Measurements from ENCODE around the gene AGAP5. TPM values are rescaled to one million over a fixed set of nuclear protein-coding genes. Genes with fewer than 3 reads are reported as not detected.

The AGAP5 gene
- total and polyA plus RNA-seq, 2 of the 13 experiments (the other 11 are each of a cell fraction or from before 2014, with no cell fraction given): 5.3 to 7.9 TPM

DNA sequence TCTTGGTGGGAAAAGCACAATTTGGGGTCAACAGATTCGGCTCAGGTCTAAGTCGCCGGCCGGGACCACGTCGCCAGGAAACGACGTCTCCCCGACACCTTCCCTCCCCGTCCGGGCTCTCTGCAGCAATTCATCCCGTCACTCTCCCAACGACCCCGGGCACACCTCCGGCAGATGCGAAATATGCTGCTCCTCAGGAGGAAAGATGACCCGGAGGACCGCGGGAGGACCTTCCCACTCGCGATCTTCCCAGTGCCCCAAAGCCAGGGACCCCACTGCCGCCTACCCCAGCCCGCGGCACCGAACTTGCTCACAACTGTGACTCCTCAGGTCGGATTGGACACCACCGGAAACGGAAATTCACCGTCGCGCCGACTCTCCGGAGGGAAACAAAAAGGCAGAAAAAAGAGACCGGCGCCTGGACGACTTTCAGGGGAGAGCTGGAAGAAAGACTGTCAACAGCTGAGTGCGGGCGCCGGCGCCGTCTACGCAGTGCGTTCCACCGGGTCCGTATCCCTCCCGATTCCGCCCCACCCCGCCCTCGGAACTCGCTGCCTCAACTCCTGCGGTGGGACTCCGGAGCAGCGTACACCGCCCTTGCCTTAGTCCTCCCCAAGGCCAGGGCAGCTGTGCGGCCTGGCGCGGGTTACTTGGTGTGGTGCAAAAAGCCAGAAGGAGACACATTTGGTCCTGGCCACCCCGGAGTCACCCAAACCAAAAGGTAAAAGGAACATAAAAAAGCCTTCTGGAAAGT lies 32.4 kb upstream of the AGAP5 start (continued):
- TF ChIP-seq, protein P1, sequence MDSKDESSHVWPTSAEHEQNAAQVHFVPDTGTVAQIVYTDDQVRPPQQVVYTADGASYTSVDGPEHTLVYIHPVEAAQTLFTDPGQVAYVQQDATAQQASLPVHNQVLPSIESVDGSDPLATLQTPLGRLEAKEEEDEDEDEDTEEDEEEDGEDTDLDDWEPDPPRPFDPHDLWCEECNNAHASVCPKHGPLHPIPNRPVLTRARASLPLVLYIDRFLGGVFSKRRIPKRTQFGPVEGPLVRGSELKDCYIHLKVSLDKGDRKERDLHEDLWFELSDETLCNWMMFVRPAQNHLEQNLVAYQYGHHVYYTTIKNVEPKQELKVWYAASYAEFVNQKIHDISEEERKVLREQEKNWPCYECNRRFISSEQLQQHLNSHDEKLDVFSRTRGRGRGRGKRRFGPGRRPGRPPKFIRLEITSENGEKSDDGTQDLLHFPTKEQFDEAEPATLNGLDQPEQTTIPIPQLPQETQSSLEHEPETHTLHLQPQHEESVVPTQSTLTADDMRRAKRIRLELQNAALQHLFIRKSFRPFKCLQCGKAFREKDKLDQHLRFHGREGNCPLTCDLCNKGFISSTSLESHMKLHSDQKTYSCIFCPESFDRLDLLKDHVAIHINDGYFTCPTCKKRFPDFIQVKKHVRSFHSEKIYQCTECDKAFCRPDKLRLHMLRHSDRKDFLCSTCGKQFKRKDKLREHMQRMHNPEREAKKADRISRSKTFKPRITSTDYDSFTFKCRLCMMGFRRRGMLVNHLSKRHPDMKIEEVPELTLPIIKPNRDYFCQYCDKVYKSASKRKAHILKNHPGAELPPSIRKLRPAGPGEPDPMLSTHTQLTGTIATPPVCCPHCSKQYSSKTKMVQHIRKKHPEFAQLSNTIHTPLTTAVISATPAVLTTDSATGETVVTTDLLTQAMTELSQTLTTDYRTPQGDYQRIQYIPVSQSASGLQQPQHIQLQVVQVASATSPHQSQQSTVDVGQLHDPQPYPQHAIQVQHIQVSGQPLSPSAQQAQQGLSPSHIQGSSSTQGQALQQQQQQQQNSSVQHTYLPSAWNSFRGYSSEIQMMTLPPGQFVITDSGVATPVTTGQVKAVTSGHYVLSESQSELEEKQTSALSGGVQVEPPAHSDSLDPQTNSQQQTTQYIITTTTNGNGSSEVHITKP (CRISPR knock-in tag; IDR thresholded peaks at IDR 0.05; ENCODE audit: low read depth): peak; percentile 59; the same call in 1 of the 2 replicates
- TF ChIP-seq SMAD3 (CRISPR knock-in tag; IDR thresholded peaks at IDR 0.05): peak; percentile 92
- TF ChIP-seq SRSF9 (IDR thresholded peaks at IDR 0.05; ENCODE audit: borderline replicate concordance, insufficient read depth, low read depth, low read length, poor library complexity, severe bottlenecking): no peak
- no peak; the same call in 1 of the 2 replicates for TF ChIP-seq ZSCAN31 (CRISPR knock-in tag; IDR thresholded peaks at IDR 0.05; ENCODE audit: low read depth)
- no peak for TF ChIP-seq THYN1 (CRISPR knock-in tag; IDR thresholded peaks at IDR 0.05; ENCODE audit: borderline replicate concordance, low read depth)
- peak; percentile 89 for TF ChIP-seq SNAPC2 (CRISPR knock-in tag; IDR thresholded peaks at IDR 0.05)
- TF ChIP-seq NR2F2 (IDR thresholded peaks at IDR 0.05; ENCODE audit: borderline replicate concordance, low read depth): peak; percentile 57; the same call in 1 of the 2 replicates
- peak; percentile 12; the same call in 1 of the 2 replicates for TF ChIP-seq ZNF460 (CRISPR knock-in tag; IDR thresholded peaks at IDR 0.05; ENCODE audit: borderline replicate concordance)
- TF ChIP-seq, protein P2, sequence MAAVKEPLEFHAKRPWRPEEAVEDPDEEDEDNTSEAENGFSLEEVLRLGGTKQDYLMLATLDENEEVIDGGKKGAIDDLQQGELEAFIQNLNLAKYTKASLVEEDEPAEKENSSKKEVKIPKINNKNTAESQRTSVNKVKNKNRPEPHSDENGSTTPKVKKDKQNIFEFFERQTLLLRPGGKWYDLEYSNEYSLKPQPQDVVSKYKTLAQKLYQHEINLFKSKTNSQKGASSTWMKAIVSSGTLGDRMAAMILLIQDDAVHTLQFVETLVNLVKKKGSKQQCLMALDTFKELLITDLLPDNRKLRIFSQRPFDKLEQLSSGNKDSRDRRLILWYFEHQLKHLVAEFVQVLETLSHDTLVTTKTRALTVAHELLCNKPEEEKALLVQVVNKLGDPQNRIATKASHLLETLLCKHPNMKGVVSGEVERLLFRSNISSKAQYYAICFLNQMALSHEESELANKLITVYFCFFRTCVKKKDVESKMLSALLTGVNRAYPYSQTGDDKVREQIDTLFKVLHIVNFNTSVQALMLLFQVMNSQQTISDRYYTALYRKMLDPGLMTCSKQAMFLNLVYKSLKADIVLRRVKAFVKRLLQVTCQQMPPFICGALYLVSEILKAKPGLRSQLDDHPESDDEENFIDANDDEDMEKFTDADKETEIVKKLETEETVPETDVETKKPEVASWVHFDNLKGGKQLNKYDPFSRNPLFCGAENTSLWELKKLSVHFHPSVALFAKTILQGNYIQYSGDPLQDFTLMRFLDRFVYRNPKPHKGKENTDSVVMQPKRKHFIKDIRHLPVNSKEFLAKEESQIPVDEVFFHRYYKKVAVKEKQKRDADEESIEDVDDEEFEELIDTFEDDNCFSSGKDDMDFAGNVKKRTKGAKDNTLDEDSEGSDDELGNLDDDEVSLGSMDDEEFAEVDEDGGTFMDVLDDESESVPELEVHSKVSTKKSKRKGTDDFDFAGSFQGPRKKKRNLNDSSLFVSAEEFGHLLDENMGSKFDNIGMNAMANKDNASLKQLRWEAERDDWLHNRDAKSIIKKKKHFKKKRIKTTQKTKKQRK (IDR thresholded peaks at IDR 0.05; ENCODE audit: low read length): no peak
- TF ChIP-seq, protein P3, sequence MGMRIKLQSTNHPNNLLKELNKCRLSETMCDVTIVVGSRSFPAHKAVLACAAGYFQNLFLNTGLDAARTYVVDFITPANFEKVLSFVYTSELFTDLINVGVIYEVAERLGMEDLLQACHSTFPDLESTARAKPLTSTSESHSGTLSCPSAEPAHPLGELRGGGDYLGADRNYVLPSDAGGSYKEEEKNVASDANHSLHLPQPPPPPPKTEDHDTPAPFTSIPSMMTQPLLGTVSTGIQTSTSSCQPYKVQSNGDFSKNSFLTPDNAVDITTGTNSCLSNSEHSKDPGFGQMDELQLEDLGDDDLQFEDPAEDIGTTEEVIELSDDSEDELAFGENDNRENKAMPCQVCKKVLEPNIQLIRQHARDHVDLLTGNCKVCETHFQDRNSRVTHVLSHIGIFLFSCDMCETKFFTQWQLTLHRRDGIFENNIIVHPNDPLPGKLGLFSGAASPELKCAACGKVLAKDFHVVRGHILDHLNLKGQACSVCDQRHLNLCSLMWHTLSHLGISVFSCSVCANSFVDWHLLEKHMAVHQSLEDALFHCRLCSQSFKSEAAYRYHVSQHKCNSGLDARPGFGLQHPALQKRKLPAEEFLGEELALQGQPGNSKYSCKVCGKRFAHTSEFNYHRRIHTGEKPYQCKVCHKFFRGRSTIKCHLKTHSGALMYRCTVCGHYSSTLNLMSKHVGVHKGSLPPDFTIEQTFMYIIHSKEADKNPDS (CRISPR knock-in tag; IDR thresholded peaks at IDR 0.05): 0 out of 2 replicates have a peak, but pooled peaks have one; percentile 23
- TF ChIP-seq ZNF614 (CRISPR knock-in tag; IDR thresholded peaks at IDR 0.05; ENCODE audit: borderline replicate concordance): peak; percentile 83; the same call in 1 of the 2 replicates
- no peak for TF ChIP-seq SUZ12 (IDR thresholded peaks at IDR 0.05; ENCODE audit: low read depth, low read length)
- TF ChIP-seq NFE2 (CRISPR knock-in tag; IDR thresholded peaks at IDR 0.05): no peak
- no peak for TF ChIP-seq NR2F1 (CRISPR knock-in tag; IDR thresholded peaks at IDR 0.05)
- TF ChIP-seq, protein P4, sequence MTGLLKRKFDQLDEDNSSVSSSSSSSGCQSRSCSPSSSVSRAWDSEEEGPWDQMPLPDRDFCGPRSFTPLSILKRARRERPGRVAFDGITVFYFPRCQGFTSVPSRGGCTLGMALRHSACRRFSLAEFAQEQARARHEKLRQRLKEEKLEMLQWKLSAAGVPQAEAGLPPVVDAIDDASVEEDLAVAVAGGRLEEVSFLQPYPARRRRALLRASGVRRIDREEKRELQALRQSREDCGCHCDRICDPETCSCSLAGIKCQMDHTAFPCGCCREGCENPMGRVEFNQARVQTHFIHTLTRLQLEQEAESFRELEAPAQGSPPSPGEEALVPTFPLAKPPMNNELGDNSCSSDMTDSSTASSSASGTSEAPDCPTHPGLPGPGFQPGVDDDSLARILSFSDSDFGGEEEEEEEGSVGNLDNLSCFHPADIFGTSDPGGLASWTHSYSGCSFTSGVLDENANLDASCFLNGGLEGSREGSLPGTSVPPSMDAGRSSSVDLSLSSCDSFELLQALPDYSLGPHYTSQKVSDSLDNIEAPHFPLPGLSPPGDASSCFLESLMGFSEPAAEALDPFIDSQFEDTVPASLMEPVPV (CRISPR knock-in tag; IDR thresholded peaks at IDR 0.05): peak; percentile 14; the same call in 1 of the 2 replicates

Measured in HepG2 (cell line).